Measurements from ENCODE around the gene UHMK1.

- TF ChIP-seq CTCF (IDR thresholded peaks at IDR 0.05) (no peak), TCF7L2 (IDR thresholded peaks at IDR 0.05; ENCODE audit: low read depth, low read length) (no peak), POLR2AphosphoS5 (IDR thresholded peaks at IDR 0.05; ENCODE audit: low read depth, low read length) (no peak), REST (IDR thresholded peaks at IDR 0.05; ENCODE audit: insufficient read depth in 1 of 2, low read depth in 2 of 2, low read length in 1 of 2) (no peak), SIN3A (IDR thresholded peaks at IDR 0.05; ENCODE audit: borderline replicate concordance, insufficient read depth, low read depth, low read length) (no peak)
Measured at GRCh38 chr1:162578071-162578700, 80.6 kb downstream of the UHMK1 start.

Data from Panc1 (cell line).